ENCODE data around the gene IPO9. TPM values are rescaled to one million over a fixed set of nuclear protein-coding genes. Genes with fewer than 3 reads are reported as not detected.

IPO9 gene
- total RNA-seq, 1 experiment from 2014 or later, result 76.2 TPM

GRCh38 chr1:201785291-201785690 is 43.7 kb upstream of the IPO9 start:
- POLR2A ChIA-PET (ENCODE audit: unreplicated experiment), result no interaction called here
- H3K36me3 ChIP-seq (ENCODE audit: low read depth), result 0 out of 2 replicates have a peak, but pooled peaks cover 7% of the 10 kb centered on the region

GRCh38 chr1:201786824-201787223 is 42.1 kb upstream of the IPO9 start:
- TF ChIP-seq CTCF (conservative IDR thresholded peaks at IDR 0.05), result no peak
- no peak for TF ChIP-seq EZH2 (IDR thresholded peaks at IDR 0.05; ENCODE audit: low read depth)
- Histone ChIP-seq H3K4me2 (no peak overlapping the region), H3K4me1 (replicated peaks; ENCODE audit: insufficient read depth) (no peaks in the 10 kb centered on the region), H3F3A (ENCODE audit: insufficient read depth, low read depth) (no peaks in the 10 kb centered on the region), H2AFZ (no peak overlapping the region), H3K36me3 (ENCODE audit: low read depth) (0 out of 2 replicates have a peak, but pooled peaks cover 7% of the 10 kb centered on the region), H3K27ac (no peak overlapping the region), H3K9me2 (ENCODE audit: insufficient read depth) (no peaks in the 10 kb centered on the region), H3K9me3 (ENCODE audit: insufficient read depth, low read depth) (no peaks in the 10 kb centered on the region), H3K27me3 (ENCODE audit: insufficient read depth, low read depth) (no peaks in the 10 kb centered on the region), H3K4me3 (no peak overlapping the region), H3K79me2 (ENCODE audit: low read depth) (no peaks in the 10 kb centered on the region), H4K20me1 (ENCODE audit: insufficient read depth) (no peaks in the 10 kb centered on the region)
- intact Hi-C loops (cut with micrococcal nuclease; ENCODE audit: unreplicated experiment), result no loop called here
- CTCF ChIA-PET, result no interaction called here
- BruUV-seq (replicated peaks), result no TSS peak
- POLR2A ChIA-PET (ENCODE audit: unreplicated experiment), result interaction anchor here (0.5 kb wide), 1 partner anchor 32 kb away, joined by 9 read pairs; no protein-coding TSS in a partner anchor
- no peak for DNase-seq

More at GRCh38 chr1:201785291-201785690, 43.7 kb upstream of the IPO9 start:
- Histone ChIP-seq H3K4me3 (no peak overlapping the region), H3K4me2 (no peak overlapping the region), H4K20me1 (ENCODE audit: insufficient read depth) (no peaks in the 10 kb centered on the region), H3K79me2 (ENCODE audit: low read depth) (no peaks in the 10 kb centered on the region), H3K9me3 (ENCODE audit: insufficient read depth, low read depth) (no peaks in the 10 kb centered on the region), H3K4me1 (replicated peaks; ENCODE audit: insufficient read depth) (no peaks in the 10 kb centered on the region), H2AFZ (no peak overlapping the region), H3F3A (ENCODE audit: insufficient read depth, low read depth) (no peaks in the 10 kb centered on the region), H3K27ac (no peak overlapping the region), H3K9me2 (ENCODE audit: insufficient read depth) (no peaks in the 10 kb centered on the region), H3K27me3 (ENCODE audit: insufficient read depth, low read depth) (no peaks in the 10 kb centered on the region)
- CTCF ChIA-PET, result no interaction called here
- TF ChIP-seq EZH2 (IDR thresholded peaks at IDR 0.05; ENCODE audit: low read depth) (no peak), CTCF (conservative IDR thresholded peaks at IDR 0.05) (no peak)
- BruUV-seq (replicated peaks), result no TSS peak
- no peak for DNase-seq
- intact Hi-C loops (cut with micrococcal nuclease; ENCODE audit: unreplicated experiment), result no loop called here

DNA sequence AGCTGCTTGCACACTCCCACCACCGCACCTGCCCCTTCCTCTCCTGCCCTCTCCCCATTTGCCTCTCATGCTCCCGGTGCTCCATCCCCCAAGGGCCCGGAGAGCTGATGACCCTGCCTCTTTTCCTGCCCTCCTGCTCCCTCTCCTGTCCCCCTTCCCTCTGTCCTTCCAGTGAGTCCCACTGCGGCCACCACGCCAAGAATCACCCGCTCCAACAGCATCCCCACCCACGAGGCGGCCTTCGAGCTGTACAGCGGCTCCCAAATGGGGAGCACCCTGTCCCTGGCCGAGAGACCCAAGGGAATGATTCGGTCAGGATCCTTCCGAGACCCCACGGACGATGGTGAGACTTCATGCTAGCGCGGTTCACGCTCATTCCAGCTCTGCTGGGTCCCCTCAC is 40.7 kb upstream of the IPO9 start:
- Histone ChIP-seq H3K9me3 (ENCODE audit: insufficient read depth, low read depth) (no peaks in the 10 kb centered on the region), H3K27me3 (ENCODE audit: insufficient read depth, low read depth) (no peaks in the 10 kb centered on the region), H3K79me2 (ENCODE audit: low read depth) (no peaks in the 10 kb centered on the region), H3F3A (ENCODE audit: insufficient read depth, low read depth) (no peaks in the 10 kb centered on the region), H4K20me1 (ENCODE audit: insufficient read depth) (no peaks in the 10 kb centered on the region), H3K9me2 (ENCODE audit: insufficient read depth) (no peaks in the 10 kb centered on the region), H3K4me3 (no peak overlapping the region), H3K27ac (no peak overlapping the region), H3K36me3 (ENCODE audit: low read depth) (0 out of 2 replicates have a peak, but pooled peaks cover 2% of the 10 kb centered on the region), H2AFZ (no peak overlapping the region), H3K4me2 (no peak overlapping the region), H3K4me1 (replicated peaks; ENCODE audit: insufficient read depth) (no peaks in the 10 kb centered on the region)
- TF ChIP-seq CTCF (conservative IDR thresholded peaks at IDR 0.05) (no peak), EZH2 (IDR thresholded peaks at IDR 0.05; ENCODE audit: low read depth) (no peak)
- no peak for DNase-seq
- ChIA-PET CTCF (no interaction called here), POLR2A (ENCODE audit: unreplicated experiment) (no interaction called here)
- intact Hi-C loops (cut with micrococcal nuclease; ENCODE audit: unreplicated experiment), result no loop called here
- no TSS peak for BruUV-seq (replicated peaks)
